ENCODE data around the gene CCM2. TPM values are rescaled to one million over a fixed set of nuclear protein-coding genes. Genes with fewer than 3 reads are reported as not detected.

Gene CCM2
- total RNA-seq, 1 donor from 2014 or later, result 52.2 TPM

DNA sequence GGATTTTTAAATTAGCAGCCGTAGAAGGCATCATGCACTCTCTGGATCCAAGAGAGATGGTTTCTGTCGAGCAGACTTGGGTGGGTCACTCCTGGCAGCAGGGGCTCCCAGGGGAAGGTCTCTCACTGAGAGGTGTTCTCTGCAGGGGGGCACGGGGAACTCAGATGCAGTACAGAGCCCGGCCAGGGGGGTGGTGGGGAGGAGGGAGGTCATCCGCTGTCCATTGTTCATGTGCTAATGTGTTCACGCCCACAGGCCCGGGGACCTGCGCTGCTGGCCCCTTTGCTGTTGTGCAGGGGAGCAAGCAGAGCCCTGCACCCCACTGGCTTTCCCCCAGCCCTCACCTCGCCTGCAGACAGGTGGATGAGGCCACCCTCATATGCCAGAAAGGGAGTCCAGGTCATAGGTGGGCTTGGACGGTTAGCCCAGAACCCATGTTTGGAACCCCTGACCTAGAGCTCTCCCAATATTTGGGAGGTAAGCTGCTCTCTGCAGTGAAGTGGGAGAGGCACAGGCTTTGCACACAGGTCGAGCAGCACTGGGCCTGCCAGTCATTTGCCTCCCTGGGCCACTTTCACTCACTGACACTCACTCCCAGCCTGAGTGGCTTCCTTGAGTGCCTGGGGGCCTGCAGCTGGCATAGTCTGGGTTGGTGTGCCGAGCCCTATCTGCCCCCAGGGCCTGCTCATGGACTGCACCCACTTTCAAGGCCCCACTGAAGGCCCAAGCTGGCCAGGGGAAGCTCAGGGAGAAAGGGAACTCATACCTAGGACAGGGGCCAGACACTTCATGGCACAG is 124.1 kb downstream of the CCM2 start:
- no peak for DNase-seq (ENCODE audit: low read depth)

DNA sequence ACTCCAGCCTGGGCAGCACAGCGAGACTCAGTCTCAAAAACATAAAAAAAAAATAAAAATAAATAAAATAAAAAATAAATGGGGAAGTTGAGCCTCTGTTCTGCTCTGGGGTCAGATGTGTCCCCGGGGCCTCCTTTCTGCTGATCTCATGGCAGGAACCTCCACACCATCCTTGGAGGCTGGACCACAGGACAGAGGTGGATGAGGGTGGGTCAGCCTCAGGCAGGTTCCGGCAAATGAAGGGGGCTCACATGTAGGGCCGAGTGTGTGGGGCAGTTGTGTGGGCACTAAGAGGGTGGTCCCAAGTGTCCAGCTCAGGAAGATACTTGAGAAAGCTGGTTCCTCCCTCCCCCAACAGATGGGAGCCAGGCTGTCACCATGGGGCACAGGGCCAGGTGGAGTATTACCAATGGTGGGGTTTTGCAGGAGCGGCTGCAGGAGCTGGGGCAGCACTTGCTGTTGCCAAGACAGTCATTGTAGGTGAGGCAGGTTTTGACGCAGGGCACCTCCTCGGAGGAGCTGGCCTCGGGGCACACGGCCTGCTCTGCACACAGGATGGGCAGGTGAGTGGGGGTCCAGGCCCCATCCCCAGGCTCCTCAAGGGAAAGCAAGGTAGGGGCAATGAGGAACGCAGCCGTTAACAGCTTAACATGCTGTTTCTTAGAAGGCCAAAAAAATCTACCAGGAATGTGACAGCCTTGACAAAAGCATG is 125.3 kb downstream of the CCM2 start:
- DNase-seq (ENCODE audit: low read depth), result no peak

Other genes starting within 250 kb of the CCM2 start
- 2,537 and 3,633 TPM in 2 replicates for gene PPIA, start 203.5 kb upstream of the CCM2 start, total RNA-seq
- gene H2AZ2, start 152.1 kb upstream of the CCM2 start, total RNA-seq, result 145 and 168 TPM in 2 replicates
- gene PURB, start 114.7 kb upstream of the CCM2 start, total RNA-seq, result 20.7 and 35.6 TPM in 2 replicates
- not detected in 2 replicates for gene MYO1G, start 21.2 kb upstream of the CCM2 start, total RNA-seq
- 1.0 and 7.4 TPM in 2 replicates for gene NACAD, start 88.8 kb downstream of the CCM2 start, total RNA-seq
- 52.5 and 102 TPM in 2 replicates for gene TBRG4, start 111.5 kb downstream of the CCM2 start, total RNA-seq
- 0.40 TPM in 1 of 2 replicates, not detected in the other for gene RAMP3, start 157.6 kb downstream of the CCM2 start, total RNA-seq

Measured in renal cortical epithelial cell (primary cell).